ENCODE results near the gene GRIN3B.

GRIN3B gene

DNA sequence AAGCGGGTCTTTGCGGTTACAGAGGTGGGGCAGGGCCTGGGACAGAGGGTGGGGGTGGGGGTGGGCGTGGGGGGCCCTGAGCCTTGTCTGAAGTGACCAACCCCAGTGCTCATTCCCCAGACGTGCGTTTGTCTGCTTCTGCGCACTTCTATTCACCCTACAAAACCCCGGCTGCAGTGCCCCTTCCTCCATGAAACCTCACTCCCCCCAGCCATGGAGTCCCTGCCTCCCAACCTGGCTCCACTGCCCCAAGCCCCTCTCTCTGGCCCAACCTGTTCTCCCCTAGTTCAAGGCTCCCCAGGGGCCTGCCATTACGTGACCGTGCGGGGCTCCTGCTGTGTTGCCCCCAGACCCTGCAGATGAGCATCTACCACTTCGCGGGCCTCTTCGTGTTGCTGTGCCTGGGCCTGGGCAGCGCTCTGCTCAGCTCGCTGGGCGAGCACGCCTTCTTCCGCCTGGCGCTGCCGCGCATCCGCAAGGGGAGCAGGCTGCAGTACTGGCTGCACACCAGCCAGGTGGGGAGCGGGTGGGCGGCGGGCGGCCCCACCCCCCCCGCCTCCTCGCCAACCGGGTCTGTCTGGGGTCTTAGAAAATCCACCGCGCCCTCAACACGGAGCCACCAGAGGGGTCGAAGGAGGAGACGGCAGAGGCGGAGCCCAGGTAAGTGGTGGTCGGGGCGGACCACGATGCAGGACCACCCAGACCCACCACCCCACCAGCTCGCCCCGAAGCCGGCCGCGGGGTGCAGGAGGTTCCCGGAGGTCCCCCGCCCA lies 8.2 kb downstream of the GRIN3B start:
- no peak for DNase-seq

GRCh38 chr19:1009041-1009980 lies 9.1 kb downstream of the GRIN3B start:
- DNase-seq, result no peak

DNA sequence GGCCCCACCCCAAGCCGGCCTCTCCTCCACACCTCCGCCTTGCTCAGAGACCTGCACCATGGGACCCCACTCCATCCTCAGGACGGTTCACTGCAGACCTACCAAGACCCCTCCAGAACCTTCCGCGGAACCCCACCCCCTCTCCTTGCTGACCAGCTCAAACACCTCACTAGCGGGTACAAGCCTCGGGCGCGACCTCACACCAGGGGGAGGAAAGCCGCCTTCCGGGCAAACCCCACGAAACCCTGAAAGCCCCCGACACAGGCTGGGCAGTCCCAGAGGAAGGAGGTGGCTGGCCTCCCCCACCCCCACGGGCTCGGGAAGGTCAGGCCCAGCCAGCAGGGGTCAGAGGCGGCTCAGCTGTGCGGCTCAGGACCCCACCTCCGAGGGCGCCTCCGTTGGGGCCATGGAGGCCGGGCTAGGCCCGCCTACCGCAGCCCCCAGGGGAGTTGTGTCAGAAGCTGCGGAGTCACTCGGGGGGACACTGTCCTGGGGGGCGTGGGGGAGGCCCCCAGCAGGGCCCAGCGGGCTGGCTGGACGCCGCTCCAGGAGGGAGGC lies 9.8 kb downstream of the GRIN3B start:
- no peak for DNase-seq

- DNase-seq, result no peak
These were observed 10.6 kb downstream of the GRIN3B start for GRCh38 chr19:1010586-1011510.

DNA sequence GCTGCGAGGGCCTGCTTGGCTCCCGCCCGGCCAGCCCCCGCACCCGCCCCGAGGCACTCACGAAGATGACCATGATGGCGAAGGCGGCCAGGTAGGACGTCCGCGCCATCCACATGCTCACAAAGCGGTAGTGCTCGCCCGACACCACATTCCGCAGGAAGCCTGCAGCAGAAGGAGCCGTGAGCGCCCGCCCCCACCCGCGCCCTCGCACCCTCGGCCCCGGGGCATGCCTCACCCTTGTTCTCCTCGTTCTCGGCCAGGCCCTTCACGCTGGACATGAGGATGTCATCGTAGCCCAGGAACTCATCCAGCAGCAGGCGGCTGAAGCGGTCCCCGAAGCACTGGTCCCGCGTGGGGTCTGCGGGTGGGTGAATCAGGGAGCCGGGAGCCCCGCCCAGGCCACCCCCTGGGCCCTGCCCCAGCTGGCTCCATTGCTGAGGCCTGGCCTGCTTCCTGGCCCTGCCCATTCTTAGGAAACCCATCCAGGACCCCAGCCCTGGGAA lies 11.7 kb downstream of the GRIN3B start:
- no peak for DNase-seq

- no peak for DNase-seq
These were observed 12.1 kb downstream of the GRIN3B start for GRCh38 chr19:1012334-1012733.

GRCh38 chr19:1013218-1013617 lies 13.0 kb downstream of the GRIN3B start:
- DNase-seq, result no peak

DNA sequence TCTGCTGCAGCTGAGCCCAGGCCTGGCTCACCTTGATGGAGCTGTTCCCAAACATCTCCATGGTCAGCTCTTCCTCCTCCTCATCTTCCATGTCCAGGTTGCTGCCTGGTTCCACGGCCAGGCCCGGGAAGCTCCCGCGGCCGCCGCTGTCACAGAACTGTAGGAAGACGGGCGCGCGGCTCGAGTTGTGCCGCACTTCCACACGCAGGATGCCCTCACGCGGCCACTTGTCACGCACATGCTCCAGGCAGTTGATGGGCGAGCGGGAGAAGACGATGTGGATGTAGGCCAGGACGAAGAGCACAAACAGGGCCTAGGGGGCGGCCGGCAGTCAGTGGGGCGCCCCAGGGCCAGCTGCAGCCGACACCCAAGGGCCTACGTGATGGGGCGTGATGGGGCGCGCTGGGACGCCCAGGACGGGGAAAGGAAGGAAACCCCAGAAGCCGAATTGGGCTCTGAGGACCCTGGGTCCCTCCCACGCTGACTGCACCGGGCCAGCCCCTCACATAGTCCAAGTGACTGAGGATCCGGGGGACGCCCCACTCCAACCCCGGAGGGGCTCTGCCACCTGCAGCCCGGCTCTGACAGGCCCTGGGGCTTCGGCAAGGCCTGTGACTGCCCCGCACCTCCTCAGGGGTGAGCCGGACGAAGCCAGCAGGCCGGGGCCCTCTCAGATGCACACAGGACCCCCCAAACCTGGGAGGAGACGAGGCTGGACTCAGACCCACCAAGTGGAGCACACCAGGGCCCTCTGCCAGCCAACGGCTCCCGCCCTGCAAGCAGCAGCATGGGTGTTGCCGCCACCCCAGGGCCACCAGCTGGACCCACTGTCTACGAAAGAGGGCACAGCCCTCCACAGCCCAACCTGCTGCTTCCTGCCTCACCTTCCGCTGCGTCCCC lies 14.2 kb downstream of the GRIN3B start:
- DNase-seq, result no peak

- no peak for DNase-seq
These were observed 15.0 kb downstream of the GRIN3B start for GRCh38 chr19:1015061-1015781.

- no peak for DNase-seq
These were observed 15.8 kb downstream of the GRIN3B start for GRCh38 chr19:1015782-1016646.

DNA sequence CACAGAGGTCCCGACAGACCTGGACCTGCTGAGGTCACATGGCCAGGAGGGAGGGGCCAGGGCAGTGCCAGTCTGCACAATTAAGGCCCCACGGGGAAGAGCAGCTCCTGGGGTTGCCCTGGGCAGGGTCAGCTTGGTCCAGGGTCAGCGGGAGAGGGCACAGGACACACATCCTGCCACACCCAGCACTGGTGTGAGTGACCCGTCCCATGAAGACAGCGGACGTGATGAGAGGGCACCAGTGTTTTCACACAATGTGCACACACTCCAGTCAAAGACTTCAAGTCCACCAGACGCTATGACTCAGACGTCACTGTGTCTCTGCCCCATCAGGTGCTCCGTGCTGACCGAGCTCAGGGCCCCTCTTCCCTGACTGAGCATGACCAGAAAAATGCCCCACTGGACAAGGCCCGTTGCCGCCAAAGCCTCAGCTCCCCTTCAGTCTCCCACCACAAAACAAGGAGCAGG lies 16.5 kb downstream of the GRIN3B start:
- no peak for DNase-seq

DNA sequence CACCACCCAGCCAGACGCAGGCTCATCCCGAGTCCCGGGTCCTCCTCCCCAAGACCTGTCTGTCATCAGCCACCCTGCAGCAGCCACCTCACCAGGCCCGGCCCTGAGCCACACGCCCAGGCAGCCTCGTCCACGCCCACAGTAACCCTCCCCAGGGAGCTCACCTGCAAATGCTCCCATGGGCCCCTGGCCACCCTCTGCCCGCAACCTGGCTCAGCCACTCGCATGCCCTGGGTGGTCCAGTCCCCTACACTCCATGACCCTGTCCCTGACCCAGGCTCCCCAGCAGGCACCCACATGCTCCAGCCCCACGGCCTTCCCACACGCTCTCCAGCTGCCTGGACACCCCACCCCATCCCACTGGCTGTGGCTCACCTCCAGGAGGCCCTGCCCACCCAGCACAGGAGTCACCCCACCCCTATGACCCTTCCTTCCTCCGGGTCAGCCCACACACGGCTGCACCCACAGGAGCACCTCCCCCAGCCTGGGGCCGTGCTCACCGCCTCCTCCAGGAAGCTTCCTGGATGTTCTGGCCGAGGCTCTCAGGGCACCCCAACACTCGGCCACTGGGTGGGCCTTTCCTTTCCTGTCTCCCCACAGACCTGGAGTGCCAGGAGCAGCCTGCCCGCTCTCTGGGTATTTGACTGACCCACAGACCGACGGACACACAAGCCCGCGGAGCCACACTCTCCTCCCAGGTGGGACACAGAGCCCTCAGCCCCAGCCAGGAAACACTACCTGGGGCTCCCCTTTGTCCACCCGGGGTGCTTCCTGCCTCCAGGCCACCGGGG lies 17.1 kb downstream of the GRIN3B start:
- no peak for DNase-seq

DNA sequence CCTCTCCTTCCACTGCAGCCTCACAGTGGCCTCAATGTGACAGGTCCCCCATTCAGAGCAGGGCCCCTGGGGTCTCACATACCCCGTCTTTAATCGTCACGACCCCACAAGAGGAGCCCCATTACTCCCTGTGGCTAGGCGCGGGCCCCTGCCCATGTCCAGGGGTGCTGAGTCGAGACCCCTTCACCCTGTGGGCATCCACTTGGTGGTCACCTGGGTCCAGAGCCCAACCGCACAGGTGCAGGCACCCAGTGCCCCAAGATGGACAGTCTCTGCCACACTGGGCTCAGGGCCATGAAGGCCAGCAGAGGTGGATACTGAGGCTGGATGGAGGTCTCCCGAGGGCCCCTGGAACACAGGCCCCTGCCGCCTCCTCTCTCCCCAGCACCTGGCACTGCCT lies 17.7 kb downstream of the GRIN3B start:
- no peak for DNase-seq

GRCh38 chr19:1018393-1018792 lies 18.2 kb downstream of the GRIN3B start:
- DNase-seq, result no peak

DNA sequence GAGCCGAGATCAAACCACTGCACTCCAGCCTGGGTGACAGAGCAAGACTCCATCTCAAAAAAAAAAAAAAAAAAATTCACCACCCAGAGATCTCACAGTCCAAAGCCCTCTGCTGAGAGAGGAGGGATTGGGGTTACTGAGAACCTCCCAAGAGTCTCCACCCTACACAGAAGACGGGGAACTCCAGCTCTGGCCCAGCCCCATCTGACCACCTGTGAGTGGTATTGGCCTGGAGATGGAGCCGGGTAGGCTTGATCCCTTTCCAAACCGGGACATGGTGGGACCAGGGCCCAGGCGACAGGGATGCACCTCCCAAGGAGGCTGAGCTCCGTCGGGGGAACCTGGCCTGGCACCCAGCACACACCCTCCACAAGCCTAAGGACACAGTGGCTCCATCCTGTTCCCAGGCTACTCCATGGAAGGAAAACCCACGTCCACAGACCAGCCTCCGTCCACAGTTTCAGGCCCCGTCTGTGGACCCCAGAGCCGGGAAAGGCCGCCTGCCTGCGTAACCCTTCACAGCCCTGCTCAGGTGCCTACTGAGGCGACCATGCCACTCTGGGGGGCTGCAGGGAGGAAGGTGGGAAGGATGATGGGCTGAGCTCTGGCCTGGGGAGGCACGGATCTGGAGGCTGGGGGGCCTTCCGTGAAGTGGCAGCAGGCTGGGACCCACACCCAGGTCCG lies 18.9 kb downstream of the GRIN3B start:
- DNase-seq, result no peak

GRCh38 chr19:1019616-1019961 lies 19.4 kb downstream of the GRIN3B start:
- no peak for DNase-seq

DNA sequence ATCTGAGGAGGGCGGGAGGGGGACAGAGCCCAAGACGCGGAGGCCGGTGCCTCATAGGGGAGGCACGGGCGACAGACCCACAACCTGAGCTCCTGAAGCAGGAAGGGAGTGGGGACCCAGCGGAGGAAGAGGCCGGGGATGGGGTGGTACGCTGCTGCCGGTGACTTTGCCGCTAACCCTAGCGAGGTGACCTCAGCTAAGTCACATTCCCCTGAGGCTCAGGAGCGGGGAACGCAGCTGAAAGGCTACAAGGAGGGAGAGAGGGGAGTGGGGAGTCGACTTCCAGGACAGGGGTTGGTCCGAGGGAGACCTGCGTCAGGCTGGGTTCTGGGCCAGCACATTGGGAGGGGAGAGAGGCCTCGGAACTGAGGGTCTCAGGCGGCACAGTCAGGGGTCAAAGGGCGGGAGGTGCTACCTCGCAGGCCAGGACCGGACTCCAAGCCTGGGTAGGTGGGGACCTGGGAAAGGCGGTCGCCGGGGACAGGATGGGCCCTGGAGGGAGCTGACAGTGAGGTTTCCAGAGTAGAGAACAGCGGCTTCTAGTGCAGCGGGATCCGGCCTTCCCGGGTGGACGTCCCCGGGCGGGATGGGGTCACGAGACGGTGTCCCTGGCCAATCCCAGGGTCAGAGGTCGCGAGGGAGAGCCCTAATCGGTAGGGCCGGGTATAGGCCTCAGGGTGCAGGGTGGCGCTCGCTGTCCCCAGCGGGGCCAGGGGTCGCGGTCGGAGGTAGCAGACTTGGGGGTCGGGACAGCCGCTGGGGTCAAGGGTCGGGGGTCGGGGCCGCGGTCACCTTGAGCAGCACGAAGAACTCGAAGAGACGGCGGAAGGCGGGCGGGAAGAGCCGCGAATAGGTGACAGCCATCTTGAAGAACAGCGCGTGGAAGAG lies 20.0 kb downstream of the GRIN3B start:
- no peak for DNase-seq
